HEK293T (cell line): ENCODE results near the gene FGF22.

Experiments used
- ARNT ChIP-seq: fragments of 450-650 bp; IDR thresholded peaks from 2 replicates; pipeline ENCODE4 v1.6.1; 2017; ENCODE audit warnings: mild to moderate bottlenecking
- ELF4 ChIP-seq: fragments of 450-650 bp; IDR thresholded peaks from 2 replicates; pipeline ENCODE4 v1.6.1; 2017; ENCODE audit warnings: antibody characterized with exemption
- FOXA1 ChIP-seq: fragments of 450-650 bp; IDR thresholded peaks from 2 replicates; pipeline ENCODE4 v1.6.1; 2016; ENCODE audit warnings: mild to moderate bottlenecking
- FOXK2 ChIP-seq: fragments of 450-650 bp; IDR thresholded peaks from 2 replicates; pipeline ENCODE4 v1.6.1; 2016; ENCODE audit warnings: mild to moderate bottlenecking
- FOXM1 ChIP-seq: fragments of 450-650 bp; IDR thresholded peaks from 2 replicates; pipeline ENCODE4 v1.6.1; 2017; ENCODE audit warnings: mild to moderate bottlenecking, borderline replicate concordance
- HDGF ChIP-seq: fragments of 450-650 bp; IDR thresholded peaks from 2 replicates; pipeline ENCODE4 v1.6.1; 2017; ENCODE audit warnings: antibody characterized with exemption, borderline replicate concordance
- NFRKB ChIP-seq: fragments of 450-650 bp; IDR thresholded peaks from 2 replicates; pipeline ENCODE4 v1.6.1; 2016; ENCODE audit warnings: mild to moderate bottlenecking, moderate library complexity
- SP1 ChIP-seq: fragments of 450-650 bp; IDR thresholded peaks from 2 replicates; pipeline ENCODE4 v1.6.1; 2017
- SUZ12 ChIP-seq: fragments of 450-650 bp; IDR thresholded peaks from 2 replicates; pipeline ENCODE4 v1.6.1; 2016; ENCODE audit warnings: mild to moderate bottlenecking
- TARDBP ChIP-seq: fragments of 450-650 bp; IDR thresholded peaks from 2 replicates; pipeline ENCODE4 v1.6.1; 2016
- ZNF384 ChIP-seq: fragments of 450-650 bp; IDR thresholded peaks from 2 replicates; pipeline ENCODE4 v1.6.1; 2016
- TF ChIP-seq, protein P1 (sequence below): fragments of 450-650 bp; IDR thresholded peaks from 2 replicates; pipeline ENCODE4 v1.6.1; 2016

DNA sequence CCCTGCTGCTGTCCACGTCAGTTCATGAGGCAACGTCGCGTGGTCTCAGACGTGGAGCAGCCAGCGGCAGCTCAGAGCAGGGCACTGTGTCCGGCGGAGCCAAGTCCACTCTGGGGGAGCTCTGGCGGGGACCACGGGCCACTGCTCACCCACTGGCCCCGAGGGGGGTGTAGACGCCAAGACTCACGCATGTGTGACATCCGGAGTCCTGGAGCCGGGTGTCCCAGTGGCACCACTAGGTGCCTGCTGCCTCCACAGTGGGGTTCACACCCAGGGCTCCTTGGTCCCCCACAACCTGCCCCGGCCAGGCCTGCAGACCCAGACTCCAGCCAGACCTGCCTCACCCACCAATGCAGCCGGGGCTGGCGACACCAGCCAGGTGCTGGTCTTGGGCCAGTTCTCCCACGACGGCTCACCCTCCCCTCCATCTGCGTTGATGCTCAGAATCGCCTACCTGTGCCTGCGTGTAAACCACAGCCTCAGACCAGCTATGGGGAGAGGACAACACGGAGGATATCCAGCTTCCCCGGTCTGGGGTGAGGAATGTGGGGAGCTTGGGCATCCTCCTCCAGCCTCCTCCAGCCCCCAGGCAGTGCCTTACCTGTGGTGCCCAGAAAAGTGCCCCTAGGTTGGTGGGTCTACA, 43.1 kb downstream of the FGF22 start:
- no peak for TF ChIP-seq ZNF384
- no peak for TF ChIP-seq FOXK2
- TF ChIP-seq ELF4, result no peak
- TF ChIP-seq NFRKB, result no peak
- no peak for TF ChIP-seq SP1
- no peak for TF ChIP-seq FOXA1
- TF ChIP-seq HDGF, result no peak
- TF ChIP-seq SUZ12, result no peak
- no peak for TF ChIP-seq FOXM1
- TF ChIP-seq, protein P1, sequence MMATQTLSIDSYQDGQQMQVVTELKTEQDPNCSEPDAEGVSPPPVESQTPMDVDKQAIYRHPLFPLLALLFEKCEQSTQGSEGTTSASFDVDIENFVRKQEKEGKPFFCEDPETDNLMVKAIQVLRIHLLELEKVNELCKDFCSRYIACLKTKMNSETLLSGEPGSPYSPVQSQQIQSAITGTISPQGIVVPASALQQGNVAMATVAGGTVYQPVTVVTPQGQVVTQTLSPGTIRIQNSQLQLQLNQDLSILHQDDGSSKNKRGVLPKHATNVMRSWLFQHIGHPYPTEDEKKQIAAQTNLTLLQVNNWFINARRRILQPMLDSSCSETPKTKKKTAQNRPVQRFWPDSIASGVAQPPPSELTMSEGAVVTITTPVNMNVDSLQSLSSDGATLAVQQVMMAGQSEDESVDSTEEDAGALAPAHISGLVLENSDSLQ, result no peak
- TF ChIP-seq TARDBP, result no peak
- TF ChIP-seq ARNT, result no peak
